Activated CD4-positive, alpha-beta T cell treated with anti-CD3 and anti-CD28 coated beads for 48 hours (primary cell): Measurements from ENCODE around the gene C1orf159.

Experiments
- DNase-seq: peaks from one replicate; pipeline ENCODE4 v3.0.0-alpha.2; 2020

C1orf159 gene

DNA sequence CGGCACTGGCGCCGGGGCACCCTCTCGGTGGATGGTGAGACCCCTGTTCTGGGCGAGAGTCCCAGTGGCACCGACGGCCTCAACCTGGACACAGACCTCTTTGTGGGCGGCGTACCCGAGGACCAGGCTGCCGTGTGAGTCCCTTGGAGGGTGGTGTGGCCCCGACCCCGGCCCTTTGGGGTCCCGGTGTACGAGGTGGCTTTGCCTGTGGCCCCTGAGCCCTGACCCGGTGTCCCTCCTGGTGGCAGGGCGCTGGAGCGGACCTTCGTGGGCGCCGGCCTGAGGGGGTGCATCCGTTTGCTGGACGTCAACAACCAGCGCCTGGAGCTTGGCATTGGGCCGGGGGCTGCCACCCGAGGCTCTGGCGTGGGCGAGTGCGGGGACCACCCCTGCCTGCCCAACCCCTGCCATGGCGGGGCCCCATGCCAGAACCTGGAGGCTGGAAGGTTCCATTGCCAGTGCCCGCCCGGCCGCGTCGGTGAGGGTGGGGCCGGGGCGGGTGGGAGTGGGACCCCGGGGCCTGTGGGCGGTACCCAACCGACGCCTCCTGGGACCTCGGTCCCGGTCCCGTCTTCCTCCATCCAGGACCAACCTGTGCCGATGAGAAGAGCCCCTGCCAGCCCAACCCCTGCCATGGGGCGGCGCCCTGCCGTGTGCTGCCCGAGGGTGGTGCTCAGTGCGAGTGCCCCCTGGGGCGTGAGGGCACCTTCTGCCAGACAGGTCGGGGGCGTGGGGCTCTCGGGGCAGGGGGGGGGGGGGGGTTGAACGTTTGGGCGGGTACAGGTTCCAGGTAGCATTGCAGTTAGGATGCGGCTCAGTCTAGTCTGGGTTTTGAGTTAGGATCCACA lies 66.3 kb downstream of the C1orf159 start:
- no peak for DNase-seq

DNA sequence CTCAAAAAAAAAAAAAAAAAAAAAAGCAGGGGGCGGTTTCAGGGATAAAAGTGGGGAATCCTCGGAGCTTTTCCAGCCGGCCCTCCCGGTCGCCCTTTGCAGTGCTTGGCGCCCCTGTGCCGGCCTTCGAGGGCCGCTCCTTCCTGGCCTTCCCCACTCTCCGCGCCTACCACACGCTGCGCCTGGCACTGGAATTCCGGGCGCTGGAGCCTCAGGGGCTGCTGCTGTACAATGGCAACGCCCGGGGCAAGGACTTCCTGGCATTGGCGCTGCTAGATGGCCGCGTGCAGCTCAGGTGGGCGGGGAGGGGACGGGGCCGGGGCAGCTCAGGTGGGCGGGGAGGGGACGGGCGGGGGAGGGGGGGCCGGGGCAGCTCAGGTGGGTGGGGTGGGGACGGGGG lies 67.1 kb downstream of the C1orf159 start:
- DNase-seq, result no peak

DNA sequence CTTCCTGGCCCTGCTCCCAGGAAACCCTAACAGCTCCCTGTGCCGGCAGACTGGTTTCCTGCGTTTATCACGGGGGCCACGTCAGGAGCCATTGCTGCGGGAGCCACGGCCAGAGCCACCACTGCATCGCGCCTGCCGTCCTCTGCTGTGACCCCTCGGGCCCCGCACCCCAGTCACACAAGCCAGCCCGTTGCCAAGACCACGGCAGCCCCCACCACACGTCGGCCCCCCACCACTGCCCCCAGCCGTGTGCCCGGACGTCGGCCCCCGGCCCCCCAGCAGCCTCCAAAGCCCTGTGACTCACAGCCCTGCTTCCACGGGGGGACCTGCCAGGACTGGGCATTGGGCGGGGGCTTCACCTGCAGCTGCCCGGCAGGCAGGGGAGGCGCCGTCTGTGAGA lies 67.9 kb downstream of the C1orf159 start:
- no peak for DNase-seq

DNA sequence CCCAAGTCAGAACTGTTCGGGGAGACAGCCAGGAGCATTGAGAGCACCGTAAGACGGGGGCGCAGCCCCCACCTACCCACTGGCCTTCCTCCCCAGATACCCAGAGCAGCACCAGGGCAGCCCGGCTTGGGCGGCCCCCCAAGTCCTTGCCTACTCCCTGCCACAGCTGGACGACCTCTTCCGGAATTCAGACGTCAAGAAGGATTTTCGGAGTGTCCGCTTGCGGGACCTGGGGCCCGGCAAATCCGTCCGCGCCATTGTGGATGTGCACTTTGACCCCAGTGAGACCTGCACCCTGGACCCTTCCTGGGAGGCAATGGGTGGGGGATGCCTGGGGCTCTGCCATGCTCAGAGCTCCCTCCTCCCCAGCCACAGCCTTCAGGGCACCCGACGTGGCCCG lies 68.5 kb downstream of the C1orf159 start:
- no peak for DNase-seq

DNA sequence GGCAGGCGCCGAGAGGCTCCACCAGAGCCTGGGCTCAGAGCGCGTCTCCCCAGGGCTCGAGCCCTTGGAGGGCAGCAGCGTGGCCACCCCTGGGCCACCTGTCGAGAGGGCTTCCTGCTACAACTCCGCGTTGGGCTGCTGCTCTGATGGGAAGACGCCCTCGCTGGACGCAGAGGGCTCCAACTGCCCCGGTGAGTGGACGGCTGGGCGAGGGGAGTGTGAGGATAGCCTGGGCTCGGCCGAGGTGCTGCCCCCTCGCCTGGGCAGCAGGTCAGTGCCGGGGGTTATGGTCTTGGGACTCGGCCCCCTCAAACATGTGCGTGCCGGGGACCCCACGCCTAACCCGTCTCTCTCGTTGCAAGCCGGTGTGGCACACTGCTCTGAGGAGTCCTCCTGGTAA lies 69.1 kb downstream of the C1orf159 start:
- no peak for DNase-seq

DNA sequence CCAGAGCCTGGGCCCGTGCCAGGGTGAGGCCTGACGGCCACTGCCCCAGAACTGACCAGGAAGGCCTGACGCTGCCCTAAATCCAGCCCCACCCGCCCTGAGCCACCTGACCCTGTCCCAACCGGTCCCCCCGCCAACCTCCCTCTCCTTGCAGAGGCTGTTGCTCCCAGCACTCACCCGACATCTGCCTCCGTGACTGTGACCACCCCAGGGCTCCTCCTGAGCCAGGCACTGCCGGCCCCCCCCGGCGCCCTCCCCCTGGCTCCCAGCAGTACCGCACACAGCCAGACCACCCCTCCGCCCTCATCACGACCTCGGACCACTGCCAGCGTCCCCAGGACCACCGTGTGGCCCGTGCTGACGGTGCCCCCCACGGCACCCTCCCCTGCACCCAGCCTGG lies 69.6 kb downstream of the C1orf159 start:
- no peak for DNase-seq

DNA sequence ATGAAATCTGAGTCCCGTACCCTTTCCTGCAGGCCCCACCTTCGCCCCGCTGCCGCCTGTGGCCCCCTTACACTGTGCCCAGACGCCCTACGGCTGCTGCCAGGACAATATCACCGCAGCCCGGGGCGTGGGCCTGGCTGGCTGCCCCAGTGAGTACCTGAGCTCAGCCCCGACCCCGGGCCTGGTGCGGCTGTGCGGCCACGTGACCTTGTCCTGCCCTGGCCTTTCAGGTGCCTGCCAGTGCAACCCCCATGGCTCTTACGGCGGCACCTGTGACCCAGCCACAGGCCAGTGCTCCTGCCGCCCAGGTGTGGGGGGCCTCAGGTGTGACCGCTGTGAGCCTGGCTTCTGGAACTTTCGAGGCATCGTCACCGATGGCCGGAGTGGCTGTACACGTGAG lies 70.8 kb downstream of the C1orf159 start:
- DNase-seq, result no peak

DNA sequence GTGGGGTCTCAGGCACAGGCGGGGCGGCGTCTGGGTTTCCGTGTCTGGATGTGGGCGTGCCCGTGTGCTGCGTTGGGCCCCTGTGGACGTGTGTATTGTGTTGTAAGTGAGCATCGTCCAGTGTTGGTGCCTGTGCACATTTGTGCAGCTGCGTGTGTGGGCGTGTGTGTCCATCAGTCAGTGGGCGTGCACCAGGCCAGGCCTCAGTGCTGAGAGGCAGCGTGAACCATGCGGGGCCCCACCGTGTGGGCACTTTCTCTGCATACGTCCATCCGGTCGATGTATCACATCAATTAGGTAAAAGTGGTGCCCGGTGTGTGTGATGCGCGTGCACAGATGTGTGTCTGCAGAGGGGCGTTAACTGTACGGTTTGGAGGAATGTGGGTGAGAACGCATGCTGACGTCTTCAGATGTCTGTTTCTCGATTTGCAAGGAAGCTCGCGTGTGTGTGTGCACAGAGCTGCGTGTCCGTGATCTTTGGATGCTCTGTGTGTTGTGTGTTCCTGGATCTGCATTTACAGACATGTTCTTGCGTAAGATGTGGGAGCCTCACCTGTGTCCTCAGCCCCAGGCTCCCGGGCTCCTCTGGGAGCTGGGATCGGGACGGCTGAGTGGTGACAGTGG lies 71.3 kb downstream of the C1orf159 start:
- DNase-seq, result no peak

DNA sequence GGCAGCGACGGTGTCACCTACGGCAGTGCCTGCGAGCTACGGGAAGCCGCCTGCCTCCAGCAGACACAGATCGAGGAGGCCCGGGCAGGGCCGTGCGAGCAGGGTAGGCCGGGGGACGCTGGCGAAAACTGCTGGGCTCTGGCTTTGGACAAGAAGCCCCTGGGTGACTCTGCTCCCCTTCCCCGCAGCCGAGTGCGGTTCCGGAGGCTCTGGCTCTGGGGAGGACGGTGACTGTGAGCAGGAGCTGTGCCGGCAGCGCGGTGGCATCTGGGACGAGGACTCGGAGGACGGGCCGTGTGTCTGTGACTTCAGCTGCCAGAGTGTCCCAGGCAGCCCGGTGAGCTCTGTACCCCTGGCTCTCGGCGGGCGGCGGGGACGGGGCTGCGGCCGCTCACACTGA lies 72.0 kb downstream of the C1orf159 start:
- no peak for DNase-seq

DNA sequence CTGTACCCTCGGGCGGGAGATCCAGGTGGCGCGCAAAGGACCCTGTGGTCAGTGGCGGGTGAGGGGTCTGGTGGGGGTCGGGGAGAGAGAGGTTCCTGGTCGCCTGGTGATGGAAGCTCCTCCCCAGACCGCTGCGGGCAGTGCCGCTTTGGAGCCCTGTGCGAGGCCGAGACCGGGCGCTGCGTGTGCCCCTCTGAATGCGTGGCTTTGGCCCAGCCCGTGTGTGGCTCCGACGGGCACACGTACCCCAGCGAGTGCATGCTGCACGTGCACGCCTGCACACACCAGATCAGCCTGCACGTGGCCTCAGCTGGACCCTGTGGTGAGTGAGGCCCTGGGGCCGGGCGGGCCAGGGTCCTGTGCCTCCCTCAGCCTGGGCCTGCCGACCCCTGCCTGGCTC lies 72.5 kb downstream of the C1orf159 start:
- DNase-seq, result no peak

DNA sequence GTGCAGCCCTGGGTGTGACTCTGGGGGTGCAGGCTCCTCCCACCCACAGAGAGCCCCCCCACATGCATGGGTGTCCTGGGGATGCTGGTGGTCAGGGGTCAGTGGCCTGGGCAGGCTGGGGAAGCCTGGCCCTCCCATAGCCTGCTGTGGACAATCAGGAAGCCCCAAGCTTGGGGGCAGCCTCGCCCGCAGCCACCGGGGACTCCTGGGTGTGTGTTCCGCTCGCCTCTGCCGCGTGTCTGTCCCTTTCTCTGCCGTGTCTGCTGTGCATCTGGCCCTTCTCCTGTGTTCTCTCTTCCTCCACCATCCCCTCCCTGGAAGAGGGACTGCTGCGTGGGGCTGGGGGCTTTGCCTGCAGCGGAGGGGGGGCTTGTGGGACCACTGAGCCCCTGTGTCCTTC lies 73.1 kb downstream of the C1orf159 start:
- no peak for DNase-seq

DNA sequence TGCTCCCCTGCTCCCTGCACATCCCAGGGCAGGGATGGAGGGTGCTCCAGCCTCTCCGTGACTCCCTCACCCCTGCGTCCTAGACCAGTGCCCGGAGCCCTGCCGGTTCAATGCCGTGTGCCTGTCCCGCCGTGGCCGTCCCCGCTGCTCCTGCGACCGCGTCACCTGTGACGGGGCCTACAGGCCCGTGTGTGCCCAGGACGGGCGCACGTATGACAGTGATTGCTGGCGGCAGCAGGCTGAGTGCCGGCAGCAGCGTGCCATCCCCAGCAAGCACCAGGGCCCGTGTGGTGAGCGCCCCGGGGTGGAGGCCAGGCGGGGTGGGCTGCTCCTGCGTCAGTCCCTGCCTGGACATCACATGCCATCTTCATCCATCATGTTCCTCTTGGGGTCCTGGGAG lies 74.0 kb downstream of the C1orf159 start:
- DNase-seq, result no peak

DNA sequence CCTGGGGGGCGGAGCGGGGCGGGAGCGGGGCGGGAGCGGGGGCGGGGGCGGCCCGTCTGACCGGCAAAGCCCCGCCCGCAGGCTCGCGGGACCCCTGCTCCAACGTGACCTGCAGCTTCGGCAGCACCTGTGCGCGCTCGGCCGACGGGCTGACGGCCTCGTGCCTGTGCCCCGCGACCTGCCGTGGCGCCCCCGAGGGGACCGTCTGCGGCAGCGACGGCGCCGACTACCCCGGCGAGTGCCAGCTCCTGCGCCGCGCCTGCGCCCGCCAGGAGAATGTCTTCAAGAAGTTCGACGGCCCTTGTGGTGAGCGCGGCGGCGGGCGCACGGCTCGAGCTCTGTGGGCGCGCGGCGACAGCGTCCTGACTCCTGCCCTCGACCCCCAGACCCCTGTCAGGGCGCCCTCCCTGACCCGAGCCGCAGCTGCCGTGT lies 74.8 kb downstream of the C1orf159 start:
- DNase-seq, result no peak

DNA sequence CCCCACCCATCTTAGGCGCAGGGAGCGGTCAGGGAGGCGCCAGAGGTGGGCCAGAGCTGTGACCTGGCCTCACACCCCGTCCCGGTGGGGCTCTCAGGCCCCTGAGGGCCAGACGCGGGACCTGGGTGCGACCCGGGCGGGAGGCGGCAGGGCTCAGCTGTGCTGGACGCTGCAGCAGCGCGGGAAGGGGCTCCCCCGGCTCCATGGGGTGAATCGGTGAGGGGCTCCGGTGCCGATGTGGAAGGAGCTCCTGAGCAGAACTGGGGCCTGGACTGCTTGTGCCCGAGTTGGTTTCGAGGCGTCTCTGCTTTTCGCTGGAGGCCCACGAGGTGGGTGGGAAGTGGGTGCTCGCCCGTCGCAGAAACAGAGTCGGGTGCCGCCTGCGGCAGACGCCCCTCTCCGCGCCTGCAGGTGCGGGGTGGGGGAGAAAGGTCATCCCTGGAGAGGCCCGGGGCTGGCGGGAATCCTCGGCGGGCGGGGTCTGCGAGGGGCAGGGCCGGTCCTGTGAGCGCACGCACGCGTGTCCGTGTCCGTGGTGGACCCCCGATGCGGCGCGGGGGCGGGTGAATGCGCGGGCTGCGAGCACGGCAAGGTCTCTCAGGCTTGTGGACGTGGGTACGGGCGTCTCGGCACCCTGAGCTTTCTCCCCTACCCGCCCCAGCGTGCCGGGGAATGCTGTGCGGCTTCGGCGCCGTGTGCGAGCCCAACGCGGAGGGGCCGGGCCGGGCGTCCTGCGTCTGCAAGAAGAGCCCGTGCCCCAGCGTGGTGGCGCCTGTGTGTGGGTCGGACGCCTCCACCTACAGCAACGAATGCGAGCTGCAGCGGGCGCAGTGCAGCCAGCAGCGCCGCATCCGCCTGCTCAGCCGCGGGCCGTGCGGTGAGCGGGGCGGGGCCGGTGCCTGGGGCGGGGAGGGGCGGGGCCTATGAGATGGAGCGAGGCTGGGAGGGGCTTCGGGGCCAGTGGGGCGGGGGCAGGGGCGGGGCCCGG lies 75.6 kb downstream of the C1orf159 start:
- peak; percentile 80 for DNase-seq

DNA sequence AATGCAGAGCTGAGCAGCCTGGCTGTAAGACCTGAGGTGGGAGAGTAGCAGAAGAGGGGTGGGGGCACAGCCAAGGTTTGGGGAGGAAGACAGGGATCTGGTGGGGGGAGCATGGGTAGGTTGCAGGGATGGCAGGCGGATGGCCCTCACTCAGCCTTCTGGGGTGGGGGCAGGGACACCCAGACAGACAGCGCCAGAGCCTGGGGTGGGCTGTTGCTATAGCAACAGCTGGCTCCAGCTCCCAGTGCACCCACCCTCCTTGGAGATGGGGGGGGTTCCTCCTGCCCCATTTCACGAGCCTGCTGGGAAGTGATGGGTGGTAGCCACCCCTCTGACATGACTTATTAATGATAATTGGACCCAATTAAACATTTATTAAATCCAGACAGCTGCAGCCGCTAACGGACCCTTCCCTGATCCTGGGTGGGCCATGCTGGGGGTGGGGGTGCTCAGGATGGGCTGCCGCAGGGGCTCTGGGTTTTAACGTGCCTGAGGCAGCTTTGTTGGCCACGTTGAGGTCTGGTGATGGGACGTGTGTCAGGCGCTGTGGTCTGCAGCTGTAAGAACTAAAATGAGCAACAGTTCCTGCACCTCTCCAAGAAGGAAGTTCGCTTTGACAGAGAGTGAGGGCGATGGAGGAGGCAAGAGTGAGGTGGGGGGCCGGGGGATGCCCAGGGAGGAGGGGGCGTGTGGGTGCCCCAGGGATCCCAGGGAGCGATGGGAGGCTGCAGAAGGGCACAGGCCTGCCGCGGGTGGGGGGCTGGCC lies 76.6 kb downstream of the C1orf159 start:
- peak; percentile 39 for DNase-seq

DNA sequence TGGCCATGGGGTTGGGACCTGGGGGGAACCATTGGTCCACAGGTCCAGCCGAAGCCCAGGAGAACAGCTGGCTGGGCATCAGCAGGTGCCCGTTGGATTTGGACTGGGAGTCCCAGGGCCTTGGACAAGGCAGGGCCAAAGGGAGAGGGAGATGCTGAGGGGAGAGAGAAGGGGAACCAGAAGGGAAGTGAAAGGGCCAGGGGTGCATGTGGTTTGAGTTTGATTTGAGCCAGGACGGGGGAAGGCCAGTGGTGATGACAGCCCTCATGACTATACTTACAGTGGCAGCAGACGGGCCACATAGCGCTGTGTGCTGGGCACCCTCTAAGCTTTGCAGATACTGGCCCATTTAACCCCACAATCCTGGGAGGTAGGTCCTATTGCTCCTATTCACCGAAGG lies 77.2 kb downstream of the C1orf159 start:
- no peak for DNase-seq

DNA sequence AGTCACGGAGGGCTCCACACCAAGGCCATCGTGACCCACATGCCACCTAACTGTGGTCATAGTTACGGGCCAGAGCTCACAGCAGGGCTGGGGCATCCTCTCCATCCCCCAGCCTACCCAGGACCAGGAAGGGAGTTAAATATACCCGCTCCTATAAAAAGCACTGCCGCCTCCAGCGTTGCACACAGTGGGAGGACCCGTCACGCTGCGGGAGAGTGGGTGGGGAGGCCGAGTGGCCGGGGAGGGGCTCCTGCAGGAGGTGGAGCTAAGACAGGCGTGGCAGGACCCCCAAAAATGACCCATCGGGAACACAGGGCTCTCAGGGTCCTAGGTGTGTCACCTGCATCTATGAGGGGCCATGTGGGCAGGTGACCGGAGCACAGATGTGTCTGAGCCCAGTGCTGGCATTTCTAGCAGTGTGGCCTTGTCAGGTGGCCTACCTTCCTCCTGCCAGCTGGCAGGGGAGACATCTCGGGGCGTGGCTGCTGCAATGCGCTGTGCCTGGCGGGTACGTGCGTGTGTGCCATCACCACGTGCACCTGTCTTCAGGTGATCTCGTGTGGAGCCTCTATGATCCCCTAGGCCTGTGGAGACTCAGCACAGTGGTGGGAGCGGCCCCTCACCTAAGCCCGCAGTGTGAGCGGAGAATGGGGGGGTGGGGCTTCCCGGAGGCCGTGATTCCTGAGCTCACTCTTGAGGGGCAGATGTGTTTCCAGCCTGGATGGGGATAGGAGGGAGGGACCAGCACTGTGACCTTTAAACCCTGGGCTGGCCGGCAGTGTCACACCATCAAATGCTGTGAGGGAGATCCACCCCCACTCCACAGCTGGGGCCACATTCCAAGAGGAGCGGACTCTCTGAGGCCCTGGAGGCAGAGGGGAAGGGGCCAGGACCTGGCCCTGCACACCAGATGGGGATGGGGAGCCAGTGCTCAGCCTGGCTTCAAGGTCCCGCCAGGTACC lies 78.2 kb downstream of the C1orf159 start:
- no peak for DNase-seq

DNA sequence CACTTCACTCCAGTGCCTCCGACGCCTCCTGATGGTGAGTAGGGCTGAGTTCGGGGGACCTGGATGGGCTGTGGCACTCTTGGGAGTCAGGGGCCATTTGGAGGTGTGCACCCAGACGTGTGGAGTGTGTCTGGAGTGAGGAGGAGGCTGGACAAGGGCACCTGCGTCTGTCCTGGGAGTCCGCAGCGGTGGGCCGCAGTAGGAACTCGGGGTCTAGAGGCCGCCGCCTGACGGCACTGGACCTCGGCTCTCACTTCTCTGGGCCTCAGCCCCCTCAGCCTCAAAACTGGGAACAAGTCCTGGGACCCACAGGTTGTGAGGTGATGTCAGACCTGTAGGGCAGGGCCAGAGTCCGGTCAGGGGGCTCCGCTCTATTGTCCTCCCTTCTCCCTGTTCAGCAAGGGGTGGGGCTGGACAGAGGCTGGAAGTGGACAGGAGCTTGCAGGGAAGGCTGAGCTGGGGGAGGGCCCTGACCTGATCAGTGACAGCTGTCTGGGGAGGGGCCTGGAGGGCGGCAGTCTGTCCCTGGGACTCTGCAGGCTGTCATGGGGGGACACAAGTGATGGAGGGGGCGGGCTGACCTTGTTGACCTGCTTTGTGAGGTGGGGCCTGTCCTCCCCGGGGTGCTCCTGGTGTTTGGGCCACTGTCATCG lies 80.5 kb downstream of the C1orf159 start:
- no peak for DNase-seq

DNA sequence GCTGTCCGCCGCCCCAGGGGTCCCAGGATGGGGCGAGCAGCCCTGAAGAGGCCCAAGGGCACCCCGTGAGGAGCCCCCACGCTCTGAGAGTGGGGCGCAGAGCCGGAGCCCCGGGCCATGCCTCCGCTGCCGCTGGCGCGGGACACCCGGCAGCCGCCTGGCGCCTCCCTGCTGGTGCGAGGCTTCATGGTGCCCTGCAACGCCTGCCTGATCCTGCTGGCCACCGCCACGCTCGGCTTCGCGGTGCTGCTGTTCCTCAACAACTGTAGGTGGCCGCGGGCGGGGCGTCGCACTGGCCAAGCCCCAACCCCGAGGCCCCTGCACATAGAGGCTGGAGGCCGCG lies 81.5 kb downstream of the C1orf159 start:
- no peak for DNase-seq

DNA sequence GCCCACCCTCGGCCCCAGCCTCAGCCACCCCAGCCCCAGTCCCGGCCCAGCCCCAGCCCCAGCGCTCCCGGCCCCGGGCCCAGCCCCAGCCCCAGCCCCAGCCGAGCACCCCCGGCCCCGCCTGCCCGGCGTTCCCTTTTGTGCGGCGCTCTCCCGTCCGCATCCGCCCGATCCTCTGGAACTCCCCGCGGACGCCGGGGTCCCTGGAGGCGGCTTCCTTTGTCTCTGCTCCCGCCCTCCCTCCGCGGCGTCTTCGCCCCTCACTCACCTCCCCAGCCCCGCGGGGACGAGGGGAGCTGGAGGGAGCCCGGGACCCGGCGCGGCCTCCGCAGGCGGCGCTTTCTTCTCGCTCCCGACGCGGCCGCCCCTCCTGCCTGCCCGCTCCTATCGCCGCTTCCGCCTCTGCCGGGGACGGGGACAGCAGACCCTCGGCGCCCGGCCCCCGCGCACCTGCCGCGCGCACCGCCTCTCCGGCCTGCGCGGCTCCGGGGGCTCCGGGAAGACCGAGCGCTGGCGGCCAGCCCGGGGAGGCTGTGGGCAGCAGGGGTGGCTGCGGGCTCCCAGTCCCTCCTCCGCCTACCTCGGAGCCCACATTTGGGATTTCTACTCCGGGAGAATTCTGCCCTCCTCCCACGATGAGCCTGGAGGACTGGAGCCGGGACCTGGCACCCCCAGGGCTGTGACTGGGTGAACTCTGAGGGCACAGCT lies 82.0 kb downstream of the C1orf159 start:
- no peak for DNase-seq
